Peyer's patch (tissue), 4 donors: ENCODE measurements around the gene TEC.

Experiments
- CTCF ChIP-seq, 6 experiments: fragments of 450-650 bp in 4 of 6; fragments of 200-600 bp in 2 of 6; sonication (generic) in 1 of 6; IDR thresholded peaks; one replicate each; pipeline ENCODE4 v1.5.1; 2017 to 2019; ENCODE audit warnings: antibody characterized with exemption in 6 of 6, mild to moderate bottlenecking in 3 of 6, moderate library complexity in 1 of 6
- POLR2A ChIP-seq, 2 donors: fragments of 450-650 bp; IDR thresholded peaks; one replicate each; pipeline ENCODE4 v1.5.1; 2017; ENCODE audit warnings: antibody characterized with exemption in 2 of 2, mild to moderate bottlenecking in 2 of 2, moderate library complexity in 2 of 2

- no peak for TF ChIP-seq CTCF (IDR thresholded peaks at IDR 0.05)
- no peak for TF ChIP-seq POLR2A (IDR thresholded peaks at IDR 0.05)
Observed at GRCh38 chr4:48147621-48148020, 122.0 kb downstream of the TEC start.
